GM18499 (cell line): ENCODE data around the gene BABAM1.

Source experiments
- ATAC-seq: cut with Tn5 transposase; IDR thresholded peaks from one replicate; pipeline ENCODE4 v1.9.1; 2021; ENCODE audit warnings: moderate number of reproducible peaks; ENCODE audit not compliant: insufficient read depth, unreplicated experiment

Gene BABAM1

GRCh38 chr19:17266975-17267788, at the start of gene BABAM1:
Gene BABAM1 (plus strand): TSS chr19:17267443. CDS start chr19:17268807, 1,364 bp downstream.
- ATAC-seq, result peak; percentile 82

- no peak for ATAC-seq
These were observed 48.0 kb upstream of the BABAM1 start for GRCh38 chr19:17219286-17219685.

- ATAC-seq, result no peak
These were observed 47.0 kb upstream of the BABAM1 start for GRCh38 chr19:17220207-17220758.

DNA sequence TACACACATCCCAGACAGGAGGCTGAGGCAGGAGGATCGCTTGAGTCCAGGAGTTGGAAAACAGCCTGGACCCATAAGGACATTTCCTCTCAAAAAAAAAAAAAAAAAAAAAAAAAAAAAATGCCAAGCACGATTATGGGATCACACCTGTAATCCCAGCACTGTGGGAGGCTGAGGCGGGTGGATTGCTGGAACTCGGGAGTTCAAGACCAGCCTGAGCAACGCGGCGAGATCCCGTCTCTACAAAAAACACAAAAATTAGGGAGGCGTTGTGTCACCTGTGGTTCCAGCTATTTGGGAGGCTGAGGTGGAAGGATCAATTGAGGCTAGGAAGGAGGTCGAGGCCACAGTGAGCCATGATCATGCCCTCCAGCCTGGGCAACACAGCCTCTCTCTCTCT, 42.2 kb upstream of the BABAM1 start:
- ATAC-seq, result no peak

DNA sequence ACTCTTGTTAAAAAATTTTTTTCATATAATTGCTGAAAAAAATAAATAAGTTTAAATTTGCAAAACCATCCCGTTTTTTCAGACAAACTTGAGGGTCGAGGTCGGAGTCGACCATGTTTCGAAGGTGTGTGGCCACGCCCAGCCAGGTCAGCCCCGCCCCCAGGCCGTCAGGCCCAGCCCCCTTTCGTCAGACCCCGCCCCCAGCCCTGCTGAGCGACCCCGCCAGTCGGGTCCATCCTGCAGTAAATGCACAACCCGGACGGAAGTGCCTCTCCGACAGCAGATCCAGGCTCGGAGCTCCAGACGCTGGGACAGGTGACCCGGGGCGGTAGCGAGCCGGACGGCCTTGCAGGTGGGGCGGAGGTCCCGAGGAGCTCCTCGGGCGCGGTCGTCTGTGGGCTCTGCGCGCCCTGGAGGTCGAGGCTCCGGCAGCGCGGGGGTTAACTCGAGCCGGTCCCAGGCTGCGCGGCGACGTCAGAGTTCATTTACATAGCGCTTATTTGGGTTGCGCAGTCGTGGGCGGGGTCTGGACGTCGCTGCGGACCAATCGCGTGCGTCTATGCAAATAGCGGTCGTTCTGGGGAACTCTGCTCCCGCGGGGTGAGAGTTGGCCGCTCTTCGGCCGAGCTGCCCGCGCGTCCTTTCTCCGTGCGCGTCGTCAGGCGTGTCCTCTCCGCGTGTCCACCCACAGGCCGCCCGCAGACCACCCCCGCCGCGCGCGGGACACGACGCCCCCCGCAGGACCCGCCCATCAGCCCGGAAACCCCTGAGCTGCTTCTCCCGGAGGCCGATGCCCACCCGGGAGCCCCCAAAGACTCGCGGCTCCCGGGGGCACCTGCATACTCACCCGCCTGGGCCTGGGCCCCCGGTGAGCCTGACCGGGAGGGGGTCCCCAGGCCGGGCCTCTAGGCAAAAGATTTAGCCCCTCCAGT, 41.0 kb upstream of the BABAM1 start, which contains the start of gene OCEL1:
Gene OCEL1 (plus strand): TSS at position 225 of the 932 bp plus-strand sequence. CDS start 22 bp downstream, at position 247.
- peak; percentile 62 for ATAC-seq

DNA sequence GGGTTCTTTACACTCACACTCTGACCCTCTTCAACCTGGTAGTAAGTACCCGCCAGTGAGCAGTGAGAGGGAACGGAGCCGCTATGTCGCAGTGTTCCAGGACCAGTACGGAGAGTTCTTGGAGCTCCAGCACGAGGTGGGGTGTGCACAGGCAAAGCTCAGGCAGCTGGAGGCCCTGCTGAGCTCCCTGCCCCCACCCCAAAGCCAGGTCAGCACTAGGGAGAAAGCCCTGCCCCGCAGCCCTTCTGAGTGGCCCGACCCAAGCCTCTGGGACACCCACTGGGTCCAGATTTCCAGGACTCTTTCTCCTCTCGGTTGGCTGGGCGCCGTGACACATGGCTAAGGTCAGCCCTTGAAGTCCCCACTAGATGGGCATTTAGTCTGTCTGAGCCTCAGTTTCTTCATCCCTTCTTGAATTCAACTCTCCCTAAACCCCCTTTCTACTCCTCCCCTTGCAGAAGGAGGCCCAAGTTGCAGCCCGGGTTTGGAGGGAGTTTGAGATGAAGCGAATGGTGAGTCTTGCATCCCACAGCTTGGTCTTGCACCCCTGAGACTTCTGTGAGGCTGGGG, 39.4 kb upstream of the BABAM1 start:
- ATAC-seq, result no peak

DNA sequence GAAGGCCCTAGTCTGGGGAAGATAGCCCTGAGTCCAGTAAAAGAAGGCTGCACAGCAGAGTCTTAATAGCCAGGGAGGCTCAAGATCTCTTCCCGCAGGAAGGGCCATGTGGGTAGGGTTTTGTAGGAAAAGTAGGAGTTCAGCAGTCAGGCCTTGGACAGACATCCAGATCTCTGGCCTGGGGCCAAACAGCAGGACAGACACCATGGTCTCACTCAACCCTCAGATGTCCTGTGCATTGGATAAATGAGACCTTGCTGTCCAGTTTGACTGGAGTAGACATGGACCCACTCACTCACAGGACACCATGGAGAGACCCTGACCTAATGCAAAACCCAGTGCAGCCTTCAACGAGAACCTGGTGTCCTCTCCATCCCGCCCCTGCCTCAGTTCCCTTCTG, 37.4 kb upstream of the BABAM1 start:
- ATAC-seq, result no peak

- ATAC-seq, result no peak
These were observed 35.0 kb upstream of the BABAM1 start for GRCh38 chr19:17232258-17232657.

DNA sequence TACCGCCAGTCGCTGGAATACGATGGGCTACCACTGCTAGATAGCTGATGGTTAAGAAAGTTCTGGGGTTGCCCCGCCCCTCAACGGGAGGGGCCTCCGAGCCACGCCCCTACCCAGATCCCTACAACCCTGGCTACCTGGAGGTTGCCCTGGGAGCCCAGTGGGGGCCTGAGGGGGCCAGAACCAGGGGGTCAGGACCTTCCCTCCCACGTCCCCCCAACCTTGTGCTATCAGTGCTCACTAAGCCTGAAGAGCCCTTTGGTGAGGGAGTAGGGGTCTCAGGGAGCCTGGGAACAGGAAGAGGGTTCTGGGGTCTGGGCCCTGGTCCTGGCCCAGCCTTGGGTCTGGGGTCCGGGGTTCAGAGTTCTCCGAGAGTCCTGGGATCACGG, 32.3 kb upstream of the BABAM1 start:
- ATAC-seq, result no peak

DNA sequence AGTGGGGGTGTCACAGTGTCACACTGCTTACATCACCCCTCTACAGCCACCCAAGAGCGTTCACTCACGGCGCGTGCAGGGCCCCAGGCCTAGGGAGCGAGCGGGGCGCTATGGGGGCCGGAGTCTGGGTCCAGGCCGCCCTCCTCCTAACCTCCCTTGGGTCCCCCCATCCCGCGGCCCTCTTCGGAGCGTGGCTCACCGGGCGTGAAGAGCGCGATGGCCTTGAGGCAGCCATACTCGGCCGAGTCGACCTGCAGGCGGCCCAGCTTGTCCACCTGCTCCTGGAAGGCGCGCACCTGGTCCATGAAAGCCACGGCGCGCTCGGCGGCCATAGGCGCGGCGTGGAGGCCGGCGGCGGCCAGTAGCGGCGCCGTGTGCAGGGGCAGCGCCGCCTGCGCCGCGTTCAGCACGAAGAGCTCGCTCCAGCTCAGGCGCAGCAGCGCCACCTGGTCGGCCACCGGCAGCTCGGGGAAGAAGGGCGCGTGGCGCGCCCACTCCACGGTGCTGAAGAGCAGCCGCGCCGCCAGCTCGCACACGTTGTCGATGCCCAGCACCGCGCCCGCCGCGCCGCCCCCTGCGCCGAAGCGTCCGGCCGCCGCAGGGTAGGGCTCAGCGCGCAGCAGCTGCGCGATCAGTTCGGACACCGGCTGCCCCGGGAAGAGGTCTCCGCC, 31.8 kb upstream of the BABAM1 start:
- ATAC-seq, result no peak

DNA sequence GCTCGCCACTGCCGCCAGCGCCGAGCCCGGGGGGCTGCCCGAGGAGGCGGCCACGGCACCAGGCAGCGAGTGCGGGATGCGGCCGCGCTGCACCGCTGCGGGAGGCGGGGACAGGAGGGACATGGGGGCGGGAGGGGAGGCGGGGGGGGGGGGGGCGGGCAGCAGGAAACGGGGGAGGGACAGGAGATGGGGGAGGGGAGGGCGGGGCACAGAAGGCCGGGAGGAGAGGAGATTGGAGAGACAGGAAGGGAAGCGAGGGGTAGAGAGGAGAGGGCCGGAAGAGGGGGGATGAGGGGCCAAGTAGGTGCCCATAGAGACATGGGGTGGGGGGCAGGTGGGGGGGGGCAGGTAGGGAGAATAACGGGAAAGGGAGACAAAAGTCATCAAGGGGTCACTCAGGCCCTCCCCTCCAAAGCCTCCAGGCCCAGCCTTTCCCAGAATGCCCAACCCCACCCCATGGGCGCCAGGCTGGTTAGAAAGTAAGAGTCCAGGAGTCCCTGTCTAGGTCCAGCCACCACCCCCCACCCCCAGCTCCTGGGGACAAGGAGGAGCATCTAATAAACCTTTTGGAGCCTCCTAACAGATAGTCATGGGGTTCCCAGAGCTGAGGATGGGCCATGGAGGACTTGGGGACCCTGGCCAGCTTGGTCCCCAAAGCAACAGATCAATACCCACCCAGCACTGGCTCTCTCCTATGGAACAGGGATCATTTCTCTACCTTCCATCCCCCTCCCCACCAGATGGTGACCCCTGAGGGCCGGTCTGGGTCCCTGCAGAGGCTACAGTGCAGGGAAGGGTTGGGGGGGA, 31.1 kb upstream of the BABAM1 start:
- ATAC-seq, result no peak

DNA sequence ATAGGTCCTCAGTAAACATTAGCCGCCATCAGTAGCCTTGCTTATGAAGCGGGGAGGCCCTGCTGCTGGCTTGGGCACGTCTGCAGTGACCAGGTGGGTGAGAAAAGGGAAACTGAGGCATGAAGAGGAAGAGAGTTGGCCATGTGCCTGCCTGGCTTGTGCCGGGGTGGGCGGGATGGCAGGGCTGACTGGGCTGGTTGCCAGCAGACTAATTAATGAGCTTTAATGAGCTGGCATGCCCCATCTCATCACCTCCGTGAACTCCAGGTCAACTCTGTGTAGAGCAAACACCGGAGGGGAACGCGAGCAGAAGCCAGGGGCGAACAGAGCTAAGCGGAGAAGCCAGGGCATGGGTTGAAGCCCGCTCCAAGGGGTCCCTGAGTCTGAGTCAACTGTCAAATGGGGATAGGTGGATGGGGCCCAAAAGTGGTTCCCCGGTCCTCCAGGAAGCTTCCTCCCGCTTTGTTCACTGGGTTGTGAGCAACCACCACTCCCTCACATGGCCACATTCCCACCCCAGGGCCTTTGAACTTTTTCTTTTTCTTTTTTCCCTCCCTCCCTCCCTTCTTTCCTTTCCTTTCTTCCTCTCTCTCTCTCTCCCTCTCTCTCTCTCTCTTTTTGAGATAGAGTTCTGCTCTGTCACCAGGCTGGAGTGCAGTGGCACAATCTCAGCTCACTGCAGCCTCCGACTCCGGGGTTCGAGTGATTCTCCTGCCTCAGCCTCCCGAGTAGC, 30.3 kb upstream of the BABAM1 start:
- no peak for ATAC-seq

DNA sequence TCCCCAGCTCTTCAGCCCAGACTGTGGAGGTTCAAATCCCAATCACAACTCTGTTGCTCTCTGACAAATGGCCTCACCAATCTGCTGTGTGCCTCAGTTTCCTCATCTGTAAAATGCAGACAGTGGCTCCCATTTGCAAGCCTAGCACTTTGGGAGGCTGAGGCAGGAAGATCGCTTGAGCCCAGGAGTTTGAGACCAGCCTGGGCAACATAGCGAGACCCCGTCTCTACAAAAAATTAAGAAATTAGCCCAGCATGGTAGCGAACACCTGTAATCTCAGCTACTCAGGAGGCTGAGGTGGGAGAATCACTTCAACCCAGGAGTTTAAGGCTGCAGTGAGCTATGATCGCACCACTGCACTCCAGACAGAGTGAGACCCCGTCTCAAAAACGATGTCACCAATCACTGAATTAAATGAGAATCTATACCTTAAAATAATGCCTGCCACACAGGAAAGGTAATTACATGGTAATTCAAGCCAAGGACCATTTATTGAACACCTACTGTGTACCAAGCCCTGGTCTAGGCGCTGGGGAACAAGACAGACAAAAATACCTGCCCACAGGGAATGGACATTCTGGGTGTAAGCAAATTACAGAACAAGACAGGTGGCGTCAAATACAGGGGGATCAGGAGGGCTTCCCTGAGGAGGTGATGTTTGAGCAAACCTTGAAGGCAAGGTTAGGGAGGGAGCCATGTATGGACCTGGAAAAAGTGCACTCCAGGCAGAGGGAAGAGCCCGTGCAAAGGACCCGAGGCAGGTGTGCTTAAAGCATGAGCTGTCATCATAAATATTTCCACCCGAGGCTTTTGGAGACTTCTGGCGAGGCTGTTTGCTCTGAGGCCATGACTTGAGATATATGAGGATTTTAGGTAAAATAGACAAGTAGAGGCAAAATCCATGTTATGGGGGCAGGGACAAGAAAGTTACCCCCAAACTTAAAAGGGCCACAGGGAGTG, 29.2 kb upstream of the BABAM1 start:
- no peak for ATAC-seq

GRCh38 chr19:17240062-17240752, 27.0 kb upstream of the BABAM1 start:
- no peak for ATAC-seq

GRCh38 chr19:17240826-17241399, 26.3 kb upstream of the BABAM1 start:
- no peak for ATAC-seq

DNA sequence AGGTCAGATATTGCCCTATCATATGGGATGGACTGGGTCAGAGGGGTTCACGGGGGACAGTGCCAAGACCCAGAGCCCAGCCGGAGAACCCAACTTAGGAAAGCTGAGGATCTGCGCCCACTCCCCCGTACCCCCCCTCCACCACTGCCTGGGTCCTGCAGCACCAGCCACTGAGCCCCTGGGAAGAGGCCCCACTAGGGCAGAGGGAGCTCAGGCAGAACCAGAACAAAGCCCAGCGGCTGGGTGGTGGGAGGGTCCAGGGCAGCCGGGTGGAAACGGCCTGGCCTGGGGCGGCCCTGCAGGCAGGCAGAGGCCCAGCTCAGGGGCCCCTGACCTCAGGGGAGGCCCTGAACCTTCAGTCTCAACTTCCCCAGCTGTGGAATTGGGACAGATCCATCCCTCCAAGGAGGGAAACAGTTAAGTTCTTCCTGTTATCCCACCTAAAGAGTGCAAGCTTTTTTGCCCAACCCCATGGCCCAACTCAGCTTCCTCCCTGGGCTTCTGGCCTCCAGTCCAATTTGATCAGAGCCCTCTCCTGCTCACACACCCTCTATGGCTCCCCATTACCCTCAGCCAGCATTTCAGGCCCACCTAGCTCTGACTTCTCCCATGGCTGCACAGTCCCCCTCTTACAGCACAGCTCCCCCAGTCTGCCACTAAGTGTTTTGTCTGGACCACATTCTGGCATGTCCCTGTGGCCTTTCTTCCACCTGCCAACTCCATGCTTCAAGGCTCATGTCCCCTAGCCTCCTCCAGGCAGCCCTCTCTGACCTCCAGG, 24.6 kb upstream of the BABAM1 start:
- no peak for ATAC-seq
